SK-N-MC (cell line): ENCODE results near the gene AVEN.

ENCODE experiments used
- EZH2 ChIP-seq: fragments of 200-600 bp; sonication (generic); IDR thresholded peaks from one replicate; pipeline ENCODE4 v1.6.1; 2017; ENCODE audit warnings: antibody characterized with exemption
- POLR2AphosphoS5 ChIP-seq: IDR thresholded peaks from 2 replicates; pipeline ENCODE4 v1.6.1; 2012; ENCODE audit warnings: mild to moderate bottlenecking, low read depth, low read length, borderline replicate concordance

DNA sequence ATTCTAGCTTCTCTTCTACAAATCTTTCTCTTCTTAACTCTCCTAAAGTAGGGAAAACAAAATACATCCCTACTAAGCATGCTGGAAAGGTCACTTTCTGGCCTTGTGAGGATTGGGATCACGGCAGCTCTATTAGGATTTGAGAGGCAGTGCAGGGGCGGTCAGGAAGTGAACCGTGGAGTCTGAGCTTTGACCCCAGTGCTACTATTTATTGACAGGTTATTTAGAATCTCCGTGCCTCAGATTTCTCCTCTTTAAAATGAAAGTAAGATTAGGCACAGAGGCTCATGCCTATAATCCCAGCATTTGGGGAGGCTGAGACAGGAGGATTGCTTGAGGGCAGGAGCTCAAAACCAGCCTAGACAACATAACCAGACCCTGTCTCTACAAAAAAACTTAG is 112.7 kb downstream of the AVEN start:
- TF ChIP-seq EZH2 (no peak), POLR2AphosphoS5 (no peak)
